Measurements from ENCODE around the gene COMT. TPM values are rescaled to one million over a fixed set of nuclear protein-coding genes. Genes with fewer than 3 reads are reported as not detected.

The COMT gene
- total and polyA plus RNA-seq, 9 of the 15 experiments (the other 6 are each of a cell fraction or from before 2014, with no cell fraction given) = 12.5 to 351 (median 155) TPM

DNA sequence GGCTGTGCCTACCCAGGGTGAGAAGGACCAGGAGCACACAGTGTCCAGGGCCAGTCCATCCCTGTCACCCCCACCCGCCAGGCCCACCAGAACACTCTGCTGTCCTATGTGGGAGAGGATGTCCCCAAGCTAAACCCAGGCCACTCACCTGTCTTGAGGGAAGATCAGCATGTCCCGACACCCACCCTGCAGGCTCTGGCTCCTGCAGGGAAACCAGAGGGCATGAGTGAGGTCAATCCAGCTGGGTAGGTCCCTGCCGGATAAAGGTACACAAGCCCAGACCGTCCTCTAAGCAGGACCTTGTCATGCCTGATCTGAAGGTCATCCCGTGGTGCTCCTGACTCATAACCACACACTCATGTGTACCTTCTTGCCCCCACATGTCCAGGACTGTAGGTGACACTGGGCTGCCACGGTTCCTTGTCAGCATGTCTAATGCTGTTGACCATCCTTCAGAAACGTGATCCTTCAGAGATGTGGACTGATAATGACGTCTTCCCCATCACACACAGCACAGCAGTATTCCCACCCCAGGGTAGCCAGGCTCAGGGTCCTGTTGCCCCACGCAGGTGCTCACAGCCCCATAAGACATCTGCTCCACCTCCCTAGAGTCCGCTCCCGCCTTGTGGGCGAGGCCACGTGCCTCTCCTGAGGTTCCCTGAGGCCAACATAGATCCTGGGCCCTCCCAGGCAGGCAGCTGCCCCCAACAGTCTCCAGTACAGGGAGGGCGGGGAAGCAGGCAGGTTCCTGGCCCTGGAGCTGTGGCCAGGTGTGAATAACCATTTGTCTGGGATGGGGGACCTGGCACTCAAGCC, 68.9 kb downstream of the COMT start:
- Histone ChIP-seq H4K20me1 (replicated peaks; ENCODE audit: control insufficient read depth, insufficient read depth, low read length) (peaks cover 15% of the 10 kb centered on the region; the same call in 1 of the 2 replicates), H3K9me3 (replicated peaks; ENCODE audit: control insufficient read depth, insufficient read depth, low read depth, low read length) (no peaks in the 10 kb centered on the region), H3K9me1 (ENCODE audit: control insufficient read depth, insufficient read depth, low read length) (peaks cover 29% of the 10 kb centered on the region), H3K4me2 (ENCODE audit: insufficient read depth, low read length) (peak overlapping the region; percentile 8; the same call in 1 of the 2 replicates), H3K4me3 (no peak overlapping the region), H2AFZ (ENCODE audit: low read depth, low read length) (no peak overlapping the region), H3K79me2 (ENCODE audit: control insufficient read depth, insufficient read depth, low read length) (peaks cover 42% of the 10 kb centered on the region), H3K36me3 (ENCODE audit: control insufficient read depth, insufficient read depth, low read length) (peaks cover 13% of the 10 kb centered on the region; the same call in 2 of the 3 replicates), H3K27me3 (ENCODE audit: control insufficient read depth in 2 of 2, insufficient read depth in 2 of 2, low read length in 2 of 2) (no peaks in the 10 kb centered on the region), H3K27ac (ENCODE audit: extremely low read depth, low read depth, low read length) (peak overlapping the region; percentile 5; the same call in 2 of the 3 replicates), H3K9ac (ENCODE audit: insufficient read depth in 1 of 2, low read depth in 2 of 2, low read length in 2 of 2) (peak overlapping the region in 1 of 2 experiments; percentile 89; a peak in 2 of 4 replicates), H3K4me1 (replicated peaks in 1 of 2; ENCODE audit: control insufficient read depth in 2 of 2, insufficient read depth in 2 of 2, low read length in 2 of 2) (peaks cover 67 to 81% of the 10 kb centered on the region in 2 experiments)
- DNase-seq (ENCODE audit: extremely low read depth in 1 of 4, low spot score in 3 of 4) (peak in 3 of 4 experiments; percentile 68 to 74 (median 71)), ATAC-seq (peak; percentile 5), FAIRE-seq (peak; percentile 80)
- WGBS (ENCODE audit: insufficient coverage, low coverage, missing lambda C conversion rate) = 46% methylated on average over 14 of the region's 14 CpGs
- ChIA-PET CTCF (ENCODE audit: low intra/inter-chr PET ratio) (interaction anchor here (0.5 to 5.7 kb wide), 2 partner anchors 40 to 288 kb away, joined by 3 to 109 read pairs; no protein-coding TSS in a partner anchor), POLR2A (interaction anchor here (0.5 to 10.0 kb wide), 21 partner anchors 8 to 899 kb away, joined by 3 to 120 read pairs (median 3); partner anchors contain the start of genes RANBP1, TANGO2 and TRMT2A)
- no TSS peak for BruUV-seq (replicated peaks)
- in situ Hi-C loops (cut with MboI) (loop anchor here (5.0 kb wide), 1 partner anchor 38 kb away; no protein-coding TSS in a partner anchor), intact Hi-C loops (cut with micrococcal nuclease) (no loop called here)
- TF ChIP-seq DIDO1 (tag; IDR thresholded peaks at IDR 0.05; ENCODE audit: low read depth) (0 out of 2 replicates have a peak, but pooled peaks have one; percentile 24), ZNF384 (IDR thresholded peaks at IDR 0.05; ENCODE audit: low read depth, low read length) (peak; percentile 6; the same call in 1 of the 2 replicates), COPS2 (conservative IDR thresholded peaks at IDR 0.05) (no peak), ATF1 (CRISPR knock-in tag; IDR thresholded peaks at IDR 0.05) (no peak), ATF1 (tag; IDR thresholded peaks at IDR 0.05) (peak; percentile 77), RB1 (IDR thresholded peaks at IDR 0.05; ENCODE audit: low read depth) (no peak), RFX1 (IDR thresholded peaks at IDR 0.05) (no peak), HMG20A (CRISPR knock-in tag; conservative IDR thresholded peaks at IDR 0.05) (no peak), ZNF699 (CRISPR knock-in tag; IDR thresholded peaks at IDR 0.05; ENCODE audit: insufficient replicate concordance) (no peak), CBFA2T2 (conservative IDR thresholded peaks at IDR 0.05) (no peak; the same call in 1 of the 2 replicates), ILF3 (IDR thresholded peaks at IDR 0.05; ENCODE audit: borderline replicate concordance) (no peak), ZNF140 (CRISPR knock-in tag; IDR thresholded peaks at IDR 0.05) (no peak), SIX5 (IDR thresholded peaks at IDR 0.05; ENCODE audit: borderline replicate concordance in 1 of 2, insufficient read depth in 1 of 2, low read depth in 1 of 2, low read length in 2 of 2) (no peak), CBFA2T3 (IDR thresholded peaks at IDR 0.05) (peak; percentile 27; the same call in 1 of the 2 replicates), BMI1 (IDR thresholded peaks at IDR 0.05; ENCODE audit: low read length) (no peak), SNIP1 (IDR thresholded peaks at IDR 0.05; ENCODE audit: low read depth) (no peak), HOXB6 (CRISPR knock-in tag; IDR thresholded peaks at IDR 0.05; ENCODE audit: borderline replicate concordance) (peak; percentile 84; the same call in 1 of the 2 replicates), POLR2G (IDR thresholded peaks at IDR 0.05; ENCODE audit: low read depth, low read length) (0 out of 2 replicates have a peak, but pooled peaks have one; percentile 23), HEY1 (CRISPR knock-in tag; IDR thresholded peaks at IDR 0.05; ENCODE audit: borderline replicate concordance) (no peak), JUND (IDR thresholded peaks at IDR 0.05; ENCODE audit: borderline replicate concordance, low read depth, low read length) (peak; percentile 66; the same call in 1 of the 2 replicates), JUND (tag; IDR thresholded peaks at IDR 0.05; ENCODE audit: borderline replicate concordance, low read depth, low read length) (peak; percentile 61; the same call in 2 of the 3 replicates)
- TF ChIP-seq, protein P1, sequence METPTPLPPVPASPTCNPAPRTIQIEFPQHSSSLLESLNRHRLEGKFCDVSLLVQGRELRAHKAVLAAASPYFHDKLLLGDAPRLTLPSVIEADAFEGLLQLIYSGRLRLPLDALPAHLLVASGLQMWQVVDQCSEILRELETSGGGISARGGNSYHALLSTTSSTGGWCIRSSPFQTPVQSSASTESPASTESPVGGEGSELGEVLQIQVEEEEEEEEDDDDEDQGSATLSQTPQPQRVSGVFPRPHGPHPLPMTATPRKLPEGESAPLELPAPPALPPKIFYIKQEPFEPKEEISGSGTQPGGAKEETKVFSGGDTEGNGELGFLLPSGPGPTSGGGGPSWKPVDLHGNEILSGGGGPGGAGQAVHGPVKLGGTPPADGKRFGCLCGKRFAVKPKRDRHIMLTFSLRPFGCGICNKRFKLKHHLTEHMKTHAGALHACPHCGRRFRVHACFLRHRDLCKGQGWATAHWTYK (CRISPR knock-in tag; IDR thresholded peaks at IDR 0.05) = 0 out of 2 replicates have a peak, but pooled peaks have one; percentile 68
